Astrocyte of the spinal cord (primary cell): ENCODE data around the gene SBK3.
"Not testable (repeated sequence)": the region's sequence is repeated elsewhere in the genome, so short reads cannot be mapped to it uniquely, and the experiment has no call there.

Experiments used
- DNase-seq: peaks from one replicate; pipeline ENCODE4 v3.0.0; 2011; ENCODE audit warnings: low read depth, low spot score
- H3K4me3 ChIP-seq: 2 replicates; pipeline ENCODE4 v1.5.1; 2011; ENCODE audit warnings: low read depth, mild to moderate bottlenecking, low read length, moderate library complexity
- in situ Hi-C: cut with HindIII; loops from 2 replicates; pipeline ENCODE4 v1.10.0; 2017; ENCODE audit warnings: low sequenced_read_pairs
- TF ChIP-seq, protein P1 (sequence below): IDR thresholded peaks from 2 replicates; pipeline ENCODE4 v1.5.1; 2012; ENCODE audit warnings: low read depth, mild to moderate bottlenecking, low read length, inconsistent platforms

SBK3 gene

DNA sequence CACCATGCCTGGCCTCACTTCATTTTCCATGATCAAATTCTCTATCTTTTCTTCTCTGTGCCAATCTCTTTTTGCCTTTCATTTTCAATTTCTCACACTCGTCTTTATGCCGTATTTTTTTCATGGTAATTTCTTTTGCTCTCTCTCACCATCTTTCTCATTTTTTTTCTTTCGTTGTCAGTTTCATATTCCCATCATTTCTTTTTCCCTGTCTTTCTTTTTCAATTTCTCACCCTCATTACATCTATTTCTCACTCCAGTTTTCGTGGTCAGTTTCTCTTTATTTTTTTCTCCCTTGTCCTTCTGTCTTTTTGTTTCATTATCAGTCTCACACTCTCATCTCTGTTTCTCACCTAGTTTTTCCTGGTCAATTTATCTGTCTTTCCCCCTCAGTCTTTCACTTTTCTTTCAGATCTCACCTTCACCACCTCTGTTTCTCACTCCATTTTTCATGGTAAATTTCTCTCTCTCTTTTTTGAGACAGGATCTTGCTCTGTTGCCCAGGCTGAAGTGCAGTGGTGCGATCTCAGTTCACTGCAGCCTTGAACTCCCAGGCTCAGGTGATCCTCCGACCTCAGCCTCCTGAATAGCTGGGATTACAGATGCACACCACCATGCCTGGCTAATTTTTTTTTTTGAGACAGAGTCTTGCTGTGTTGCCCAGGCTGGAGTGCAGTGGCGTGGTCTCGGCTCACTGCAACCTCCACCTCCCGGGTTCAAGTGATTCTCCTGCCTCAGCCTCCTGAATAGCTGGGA is 43.0 kb downstream of the SBK3 start:
- in situ Hi-C loops, result no loop called here
- TF ChIP-seq, protein P1, sequence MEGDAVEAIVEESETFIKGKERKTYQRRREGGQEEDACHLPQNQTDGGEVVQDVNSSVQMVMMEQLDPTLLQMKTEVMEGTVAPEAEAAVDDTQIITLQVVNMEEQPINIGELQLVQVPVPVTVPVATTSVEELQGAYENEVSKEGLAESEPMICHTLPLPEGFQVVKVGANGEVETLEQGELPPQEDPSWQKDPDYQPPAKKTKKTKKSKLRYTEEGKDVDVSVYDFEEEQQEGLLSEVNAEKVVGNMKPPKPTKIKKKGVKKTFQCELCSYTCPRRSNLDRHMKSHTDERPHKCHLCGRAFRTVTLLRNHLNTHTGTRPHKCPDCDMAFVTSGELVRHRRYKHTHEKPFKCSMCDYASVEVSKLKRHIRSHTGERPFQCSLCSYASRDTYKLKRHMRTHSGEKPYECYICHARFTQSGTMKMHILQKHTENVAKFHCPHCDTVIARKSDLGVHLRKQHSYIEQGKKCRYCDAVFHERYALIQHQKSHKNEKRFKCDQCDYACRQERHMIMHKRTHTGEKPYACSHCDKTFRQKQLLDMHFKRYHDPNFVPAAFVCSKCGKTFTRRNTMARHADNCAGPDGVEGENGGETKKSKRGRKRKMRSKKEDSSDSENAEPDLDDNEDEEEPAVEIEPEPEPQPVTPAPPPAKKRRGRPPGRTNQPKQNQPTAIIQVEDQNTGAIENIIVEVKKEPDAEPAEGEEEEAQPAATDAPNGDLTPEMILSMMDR, result no peak
- no peak for DNase-seq
- H3K4me3 ChIP-seq, result no peak overlapping the region

DNA sequence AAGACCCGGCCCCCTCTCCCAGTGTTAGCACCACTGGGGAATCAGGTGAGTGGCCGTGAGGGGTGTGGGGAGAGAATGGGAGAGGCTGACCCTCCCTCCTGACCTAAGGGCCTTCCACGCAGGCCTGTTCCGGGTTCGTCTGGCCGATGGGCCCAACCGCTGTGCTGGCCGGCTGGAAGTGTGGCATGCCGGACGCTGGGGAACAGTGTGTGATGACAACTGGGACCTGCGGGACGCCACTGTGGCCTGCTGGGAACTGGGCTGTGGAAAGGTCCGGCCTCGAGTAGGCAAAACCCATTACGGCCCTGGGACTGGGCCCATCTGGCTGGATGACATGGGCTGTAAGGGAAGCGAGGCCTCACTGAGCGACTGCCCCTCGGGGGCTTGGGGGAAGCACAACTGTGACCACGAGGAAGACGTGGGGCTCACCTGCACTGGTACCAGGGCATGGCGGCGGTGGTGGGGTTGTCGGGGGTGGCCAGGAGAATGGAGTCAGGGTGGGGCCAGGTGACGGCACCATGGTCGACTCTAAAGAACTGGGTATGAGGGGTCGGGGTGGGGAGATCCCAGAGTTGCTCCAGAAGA is 44.9 kb downstream of the SBK3 start:
- in situ Hi-C loops, result no loop called here
- no peak overlapping the region for H3K4me3 ChIP-seq
- TF ChIP-seq, protein P1, result no peak
- no peak for DNase-seq

DNA sequence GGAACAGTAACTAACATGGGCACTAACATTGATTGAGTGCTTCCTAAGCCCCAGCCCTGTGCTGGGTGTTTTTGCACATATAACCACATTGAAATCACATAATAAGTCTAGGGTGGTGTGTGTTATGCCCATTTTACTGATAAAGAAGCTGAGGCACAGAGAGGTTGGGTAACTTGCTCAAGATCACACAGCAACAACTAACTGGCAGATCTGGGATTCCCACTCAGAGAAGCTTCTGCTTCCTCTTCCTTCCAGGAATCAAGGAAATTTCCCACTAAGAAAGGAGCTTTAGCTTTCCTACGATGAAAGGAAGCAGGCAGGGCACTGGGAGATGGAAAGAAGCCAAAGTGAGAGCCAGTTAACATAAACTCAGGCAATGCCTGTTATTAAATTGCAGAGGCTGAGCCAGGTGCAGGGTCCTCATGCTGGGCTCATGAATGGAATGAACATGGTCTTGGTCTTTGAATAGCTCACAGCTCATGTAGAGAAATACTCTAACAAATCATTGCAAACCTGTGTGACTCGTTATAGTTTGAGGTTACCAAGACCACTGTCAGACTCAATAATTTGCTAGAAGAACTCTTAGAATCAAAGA is 47.0 kb downstream of the SBK3 start:
- TF ChIP-seq, protein P1, result no peak
- in situ Hi-C loops, result no loop called here

DNA sequence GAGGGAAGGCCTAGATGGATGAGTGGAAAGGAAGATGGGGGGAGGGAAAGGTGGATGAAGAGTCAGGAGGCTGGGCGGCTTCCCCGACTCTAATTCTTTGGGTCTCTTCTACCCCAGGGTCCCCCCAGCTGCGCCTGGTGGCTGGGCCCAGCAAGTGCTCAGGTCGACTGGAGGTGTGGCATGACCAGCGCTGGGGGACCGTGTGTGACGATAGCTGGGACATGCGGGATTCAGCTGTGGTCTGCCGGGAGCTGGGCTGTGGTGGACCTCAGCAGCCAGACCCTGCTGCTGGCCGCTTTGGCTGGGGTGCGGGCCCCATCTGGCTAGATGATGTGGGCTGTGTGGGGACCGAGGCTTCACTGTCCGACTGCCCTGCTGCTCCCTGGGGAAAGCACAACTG is 47.6 kb downstream of the SBK3 start:
- no peak for DNase-seq
- in situ Hi-C loops, result no loop called here
- H3K4me3 ChIP-seq, result no peak overlapping the region
- TF ChIP-seq, protein P1, result no peak

More for the DNA sequence above, 47.0 kb downstream of the SBK3 start:
- H3K4me3 ChIP-seq, result no peak overlapping the region
- DNase-seq, result no peak

DNA sequence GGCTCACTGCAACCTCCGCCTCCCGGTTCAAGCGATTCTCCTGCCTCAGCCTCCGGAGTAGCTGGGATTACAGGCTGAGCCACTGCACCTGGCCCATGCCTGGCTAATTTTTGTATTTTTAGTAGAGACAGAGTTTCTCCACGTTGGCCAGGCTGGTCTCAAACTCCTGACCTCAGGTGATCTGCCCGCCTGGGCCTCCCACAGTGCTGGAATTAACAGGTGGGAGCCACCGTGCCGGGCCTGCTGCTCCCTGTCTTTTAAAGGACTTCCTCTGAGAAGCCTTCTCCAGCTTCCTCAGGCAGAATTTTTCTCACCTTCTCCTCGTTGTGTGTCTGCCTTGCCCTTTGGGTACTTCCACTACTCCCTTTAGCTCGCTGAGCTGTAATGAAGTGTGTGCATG is 48.5 kb downstream of the SBK3 start:
- not testable (repeated sequence) for H3K4me3 ChIP-seq, DNase-seq

DNA sequence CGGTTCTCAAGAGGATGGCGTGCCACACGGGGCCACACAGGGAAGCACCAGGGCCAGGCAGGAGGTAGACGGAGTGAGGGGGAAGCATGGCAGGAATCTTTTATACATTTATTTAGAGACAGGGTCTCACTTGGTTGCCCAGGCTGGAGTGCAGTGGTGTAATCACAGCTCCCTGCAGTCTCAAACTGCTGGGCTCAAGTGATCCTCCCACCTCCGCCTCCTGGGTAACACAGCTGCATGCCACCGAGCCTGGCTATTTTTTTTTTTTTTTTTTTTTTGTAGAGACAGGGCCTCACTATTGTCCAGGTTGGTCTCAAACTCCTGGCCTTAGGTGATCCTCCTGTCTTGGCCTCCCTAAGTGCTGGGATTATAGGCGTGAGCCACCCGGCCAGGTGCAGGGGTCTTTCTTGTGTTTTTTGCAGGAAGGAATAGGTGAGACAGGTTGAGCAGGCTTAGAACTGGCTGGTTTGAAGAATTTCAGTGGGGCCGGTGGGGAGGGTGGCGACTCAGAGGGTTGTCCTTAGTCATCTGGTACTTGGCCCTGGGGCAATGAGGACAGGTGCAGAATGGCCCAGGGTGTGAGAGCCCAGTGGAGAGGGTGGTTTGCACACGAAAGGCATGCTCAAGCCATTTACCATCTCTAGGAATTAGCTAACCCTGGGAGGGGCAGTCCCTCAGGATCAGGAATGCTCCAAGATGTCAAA is 49.5 kb downstream of the SBK3 start:
- in situ Hi-C loops, result no loop called here
- no peak for DNase-seq
- H3K4me3 ChIP-seq, result no peak overlapping the region
- TF ChIP-seq, protein P1, result no peak

More for the DNA sequence above, 48.5 kb downstream of the SBK3 start:
- in situ Hi-C loops, result not testable (repeated sequence)
